ENCODE measurements around the gene MYO18A. TPM values are rescaled to one million over a fixed set of nuclear protein-coding genes. Genes with fewer than 3 reads are reported as not detected.

MYO18A gene
- total RNA-seq, 4 donors from 2014 or later, result 112 to 191 (median 136) TPM

- Histone ChIP-seq H3K36me3 (no peaks in the 10 kb centered on the region), H3K9me3 (no peaks in the 10 kb centered on the region), H3K27me3 (no peaks in the 10 kb centered on the region), H3K4me3 (no peak overlapping the region), H3K27ac (no peak overlapping the region), H3K4me1 (peaks cover 0 to 7% (median 0%) of the 10 kb centered on the region in 4 donors)
- intact Hi-C loops (cut with DNase I; ENCODE audit: low total_unique reads) (no loop called here), in situ Hi-C loops (cut with MboI; ENCODE audit: low pct_ligation_motif_present in 1 of 4, low pct_unique_long_range_greater_than_20kb in 1 of 4, low sequenced_read_pairs in 3 of 4) (no loop called here)
- 96% methylated on average over 4 of the region's 4 CpGs; no CpG with 5 or more reads in 1 of the 2 donors for WGBS, 2 donors (ENCODE audit: low coverage in 1 of 2)
- no peak for TF ChIP-seq POLR2A (IDR thresholded peaks at IDR 0.05)
- TF ChIP-seq EP300 (IDR thresholded peaks at IDR 0.05; ENCODE audit: low read depth), result no peak
- TF ChIP-seq CTCF (IDR thresholded peaks at IDR 0.05), result no peak
- no peak for TF ChIP-seq POLR2AphosphoS5 (IDR thresholded peaks at IDR 0.05)
- DNase-seq, result no peak
Observed at GRCh38 chr17:29045026-29045425, 135.2 kb downstream of the MYO18A start.

- TF ChIP-seq CTCF (IDR thresholded peaks at IDR 0.05), result no peak
- Histone ChIP-seq H3K36me3 (no peaks in the 10 kb centered on the region), H3K27ac (no peak overlapping the region), H3K4me1 (peaks cover 0 to 7% (median 0%) of the 10 kb centered on the region in 4 donors), H3K4me3 (no peak overlapping the region), H3K9me3 (no peaks in the 10 kb centered on the region), H3K27me3 (no peaks in the 10 kb centered on the region)
- intact Hi-C loops (cut with DNase I; ENCODE audit: low total_unique reads), result no loop called here
- in situ Hi-C loops (cut with MboI; ENCODE audit: low pct_ligation_motif_present in 1 of 4, low pct_unique_long_range_greater_than_20kb in 1 of 4, low sequenced_read_pairs in 3 of 4), result no loop called here
- DNase-seq, result no peak
- 78% methylated on average over 3 of the region's 3 CpGs; no CpG with 5 or more reads in 1 of the 2 donors for WGBS, 2 donors (ENCODE audit: low coverage in 1 of 2)
Observed at GRCh38 chr17:29043539-29044145, 136.6 kb downstream of the MYO18A start.

- Histone ChIP-seq H3K9me3 (no peaks in the 10 kb centered on the region), H3K36me3 (no peaks in the 10 kb centered on the region), H3K27ac (peak within 1 kb of the TSS in 2 of 4 donors; percentile 37), H3K4me3 (no peak within 1 kb of the TSS), H3K4me1 (peaks cover 0 to 7% (median 0%) of the 10 kb centered on the region in 4 donors), H3K27me3 (peaks cover 5% of the 10 kb centered on the region)
- 42 to 56% methylated on average over 5 to 13 of the region's 13 CpGs for WGBS, 2 donors (ENCODE audit: low coverage in 1 of 2)
- TF ChIP-seq POLR2A (IDR thresholded peaks at IDR 0.05) (no peak), CTCF (IDR thresholded peaks at IDR 0.05) (no peak), EP300 (IDR thresholded peaks at IDR 0.05; ENCODE audit: low read depth) (no peak), POLR2AphosphoS5 (IDR thresholded peaks at IDR 0.05) (no peak)
- intact Hi-C loops (cut with DNase I; ENCODE audit: low total_unique reads), result no loop called here
- peak; percentile 15 for DNase-seq
- in situ Hi-C loops (cut with MboI; ENCODE audit: low pct_ligation_motif_present in 1 of 4, low pct_unique_long_range_greater_than_20kb in 1 of 4, low sequenced_read_pairs in 3 of 4), result no loop called here
Observed at GRCh38 chr17:29042679-29043538, 137.3 kb downstream of the MYO18A start, which contains the start of gene PIPOX. Gene PIPOX, plus strand, starts transcription at chr17:29043141. Its CDS starts 85 bp downstream, at chr17:29043226.

GRCh38 chr17:29042026-29042678, 138.0 kb downstream of the MYO18A start:
- WGBS, 2 donors (ENCODE audit: low coverage in 1 of 2), result 64 to 77% methylated on average over 3 to 11 of the region's 11 CpGs
- H3K27ac ChIP-seq, result no peak overlapping the region

More at GRCh38 chr17:29042026-29042678, 138.0 kb downstream of the MYO18A start:
- Histone ChIP-seq H3K36me3 (no peaks in the 10 kb centered on the region), H3K4me1 (peaks cover 0 to 7% (median 0%) of the 10 kb centered on the region in 4 donors), H3K9me3 (no peaks in the 10 kb centered on the region), H3K27me3 (peaks cover 5% of the 10 kb centered on the region), H3K4me3 (no peak overlapping the region)
- intact Hi-C loops (cut with DNase I; ENCODE audit: low total_unique reads), result no loop called here
- in situ Hi-C loops (cut with MboI; ENCODE audit: low pct_ligation_motif_present in 1 of 4, low pct_unique_long_range_greater_than_20kb in 1 of 4, low sequenced_read_pairs in 3 of 4), result no loop called here
- no peak for TF ChIP-seq EP300 (IDR thresholded peaks at IDR 0.05; ENCODE audit: low read depth)
- TF ChIP-seq POLR2AphosphoS5 (IDR thresholded peaks at IDR 0.05), result no peak
- TF ChIP-seq CTCF (IDR thresholded peaks at IDR 0.05), result no peak
- no peak for TF ChIP-seq POLR2A (IDR thresholded peaks at IDR 0.05)
- DNase-seq, result no peak
